Hepatocyte (in vitro differentiated cells): ENCODE results near the gene DEPDC5. TPM values are rescaled to one million over a fixed set of nuclear protein-coding genes. Genes with fewer than 3 reads are reported as not detected.

Experiments
- DNase-seq: peaks from one replicate; pipeline ENCODE4 v3.0.0-alpha.2; 2016; ENCODE audit warnings: low spot score
- H2AFZ ChIP-seq: fragments of 200-600 bp; sonication (generic); 2 replicates; pipeline ENCODE4 v1.6.0; 2016; ENCODE audit warnings: antibody characterized with exemption, mild to moderate bottlenecking
- H3K27ac ChIP-seq: fragments of 200-600 bp; sonication (generic); 2 replicates; pipeline ENCODE4 v1.5.1; 2016; ENCODE audit warnings: mild to moderate bottlenecking
- H3K27me3 ChIP-seq: fragments of 200-600 bp; sonication (generic); 2 replicates; pipeline ENCODE4 v1.6.1; 2016
- H3K36me3 ChIP-seq: fragments of 200-600 bp; sonication (generic); replicated peaks from 2 replicates; pipeline ENCODE4 v1.5.1; 2016; ENCODE audit warnings: low read depth; ENCODE audit not compliant: insufficient read depth
- H3K4me1 ChIP-seq: fragments of 200-600 bp; sonication (generic); 2 replicates; pipeline ENCODE4 v1.5.1; 2016; ENCODE audit warnings: mild to moderate bottlenecking, moderate library complexity; ENCODE audit not compliant: insufficient read depth
- H3K4me2 ChIP-seq: fragments of 200-600 bp; sonication (generic); 2 replicates; pipeline ENCODE4 v1.6.0; 2016
- H3K4me3 ChIP-seq: fragments of 200-600 bp; sonication (generic); 2 replicates; pipeline ENCODE4 v1.5.1; 2016; ENCODE audit warnings: mild to moderate bottlenecking
- H3K79me2 ChIP-seq: fragments of 200-600 bp; sonication (generic); 2 replicates; pipeline ENCODE4 v1.6.0; 2017; ENCODE audit warnings: mild to moderate bottlenecking
- H3K9me2 ChIP-seq: fragments of 200-600 bp; sonication (generic); replicated peaks from 2 replicates; pipeline ENCODE4 v1.6.0; 2017; ENCODE audit warnings: mild to moderate bottlenecking; ENCODE audit not compliant: insufficient read depth
- H3K9me3 ChIP-seq: fragments of 200-600 bp; sonication (generic); 2 replicates; pipeline ENCODE4 v1.5.1; 2016; ENCODE audit warnings: low read depth, mild to moderate bottlenecking
- H4K20me1 ChIP-seq: fragments of 200-600 bp; sonication (generic); 2 replicates; pipeline ENCODE4 v1.6.0; 2016; ENCODE audit warnings: mild to moderate bottlenecking; ENCODE audit not compliant: insufficient read depth, poor library complexity, severe bottlenecking
- EZH2 ChIP-seq: fragments of 200-600 bp; sonication (generic); IDR thresholded peaks from 2 replicates; pipeline ENCODE4 v1.6.1; 2016; ENCODE audit warnings: antibody characterized with exemption, mild to moderate bottlenecking, borderline replicate concordance
- EZH2phosphoT487 ChIP-seq: fragments of 200-600 bp; sonication (generic); IDR thresholded peaks from one replicate; pipeline ENCODE4 v1.6.1; 2018; ENCODE audit warnings: antibody characterized with exemption, mild to moderate bottlenecking, low read depth, moderate library complexity; ENCODE audit not compliant: unreplicated experiment, severe bottlenecking
- WGBS: methylation state at CpG from one replicate; pipeline ENCODE4 v1.1.6; 2016; ENCODE audit warnings: low lambda C conversion rate; ENCODE audit errors: missing lambda C conversion rate; 5-methylcytosine and 5-hydroxymethylcytosine counted together
- polyA plus RNA-seq: library from polyadenylated mRNA; unstranded; fragments of >200 nt; fragmentation: Nextera tagmentation; extraction: Ambion mirVana; gene quantifications from 2 replicates; pipeline ENCODE4 v1.2.1, GENCODE V29; 2016
- total RNA-seq: library from RNA; depleted of rRNA; stranded (reverse); fragments of >200 nt; gene quantifications from 2 replicates; pipeline ENCODE4 v1.2.3, GENCODE V29; 2014
- TF ChIP-seq, protein P1 (sequence below): fragments of 200-600 bp; sonication (generic); IDR thresholded peaks from 2 replicates; pipeline ENCODE4 v1.5.1; 2016; ENCODE audit warnings: antibody characterized with exemption, mild to moderate bottlenecking; ENCODE audit not compliant: poor library complexity

Gene DEPDC5
- total and polyA plus RNA-seq, 2 experiments from 2014 or later = 12.9 to 14.5 TPM

DNA sequence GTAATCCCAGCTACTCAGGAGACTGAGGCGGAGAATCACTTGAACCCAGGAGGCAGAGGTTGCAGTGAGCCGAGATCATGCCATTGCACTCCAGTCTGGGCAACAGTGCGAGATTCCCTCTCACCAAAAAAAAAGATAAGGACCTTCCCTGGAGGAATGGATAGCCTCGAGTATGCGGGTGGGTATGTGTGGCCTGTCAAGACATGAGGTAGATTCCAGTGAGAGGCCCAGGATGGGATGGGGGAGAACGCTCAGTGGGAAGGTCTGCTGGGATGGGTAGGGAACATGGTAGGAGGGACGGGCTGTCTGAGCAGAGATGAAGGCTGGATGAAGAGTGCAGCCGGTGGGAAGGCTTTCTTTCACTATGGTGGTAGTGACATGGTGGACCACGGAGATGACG, 151.5 kb downstream of the DEPDC5 start:
- no peaks in the 10 kb centered on the region for H4K20me1 ChIP-seq
- H3K9me2 ChIP-seq = no peaks in the 10 kb centered on the region
- WGBS = 90% methylated on average over 10 of the region's 10 CpGs
- H3K36me3 ChIP-seq = no peaks in the 10 kb centered on the region
- H3K4me2 ChIP-seq = no peak overlapping the region
- H3K27me3 ChIP-seq = no peaks in the 10 kb centered on the region
- no peak overlapping the region for H2AFZ ChIP-seq
- no peaks in the 10 kb centered on the region for H3K9me3 ChIP-seq
- H3K4me1 ChIP-seq = peaks cover 7% of the 10 kb centered on the region
- no peak for DNase-seq
- H3K27ac ChIP-seq = no peak overlapping the region
- TF ChIP-seq EZH2phosphoT487 = no peak
- TF ChIP-seq, protein P1, sequence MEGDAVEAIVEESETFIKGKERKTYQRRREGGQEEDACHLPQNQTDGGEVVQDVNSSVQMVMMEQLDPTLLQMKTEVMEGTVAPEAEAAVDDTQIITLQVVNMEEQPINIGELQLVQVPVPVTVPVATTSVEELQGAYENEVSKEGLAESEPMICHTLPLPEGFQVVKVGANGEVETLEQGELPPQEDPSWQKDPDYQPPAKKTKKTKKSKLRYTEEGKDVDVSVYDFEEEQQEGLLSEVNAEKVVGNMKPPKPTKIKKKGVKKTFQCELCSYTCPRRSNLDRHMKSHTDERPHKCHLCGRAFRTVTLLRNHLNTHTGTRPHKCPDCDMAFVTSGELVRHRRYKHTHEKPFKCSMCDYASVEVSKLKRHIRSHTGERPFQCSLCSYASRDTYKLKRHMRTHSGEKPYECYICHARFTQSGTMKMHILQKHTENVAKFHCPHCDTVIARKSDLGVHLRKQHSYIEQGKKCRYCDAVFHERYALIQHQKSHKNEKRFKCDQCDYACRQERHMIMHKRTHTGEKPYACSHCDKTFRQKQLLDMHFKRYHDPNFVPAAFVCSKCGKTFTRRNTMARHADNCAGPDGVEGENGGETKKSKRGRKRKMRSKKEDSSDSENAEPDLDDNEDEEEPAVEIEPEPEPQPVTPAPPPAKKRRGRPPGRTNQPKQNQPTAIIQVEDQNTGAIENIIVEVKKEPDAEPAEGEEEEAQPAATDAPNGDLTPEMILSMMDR = no peak
- TF ChIP-seq EZH2 = no peak
- H3K4me3 ChIP-seq = no peak overlapping the region
- H3K79me2 ChIP-seq = no peaks in the 10 kb centered on the region

DNA sequence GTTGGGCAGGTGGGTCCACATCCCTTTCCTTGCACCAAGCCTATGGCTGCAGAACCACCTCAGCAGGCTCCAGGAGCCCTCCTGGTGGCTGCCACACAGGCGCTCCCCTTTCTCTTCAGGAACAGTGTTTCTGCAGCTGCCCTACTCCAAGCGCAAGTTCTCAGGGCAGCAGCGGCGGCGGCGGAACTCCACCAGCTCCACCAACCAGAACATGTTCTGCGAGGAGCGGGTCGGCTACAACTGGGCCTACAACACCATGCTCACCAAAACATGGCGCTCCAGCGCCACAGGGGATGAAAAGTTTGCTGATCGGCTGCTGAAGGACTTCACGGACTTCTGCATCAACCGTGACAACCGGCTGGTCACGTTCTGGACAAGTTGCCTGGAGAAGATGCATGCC, 152.3 kb downstream of the DEPDC5 start:
- Histone ChIP-seq H3K4me1 (peaks cover 5% of the 10 kb centered on the region), H3K9me2 (no peaks in the 10 kb centered on the region)

DNA sequence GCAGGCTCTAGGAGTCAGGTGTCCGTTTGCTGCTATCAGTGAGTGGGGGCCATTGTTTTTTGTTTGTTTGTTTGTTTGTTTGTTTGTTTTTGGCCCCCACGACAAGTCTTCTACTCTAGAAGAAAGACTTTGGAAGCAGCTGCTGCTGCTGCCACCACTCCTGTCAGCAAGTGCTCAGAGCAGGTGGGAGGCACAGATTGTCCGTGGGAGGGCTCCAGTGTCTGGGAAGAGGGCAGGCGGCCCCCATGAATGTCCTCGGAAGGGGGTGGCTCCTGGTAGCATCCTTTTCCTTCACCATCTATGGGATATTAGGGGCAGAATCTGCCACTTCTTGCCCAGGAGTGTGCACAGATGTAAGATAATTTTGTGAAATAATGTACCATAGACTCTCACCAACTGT, 152.8 kb downstream of the DEPDC5 start:
- no peak overlapping the region for H3K4me3 ChIP-seq
- H3K79me2 ChIP-seq = no peaks in the 10 kb centered on the region
- TF ChIP-seq EZH2 = no peak
- TF ChIP-seq, protein P1 = no peak
- no peak for TF ChIP-seq EZH2phosphoT487
- H4K20me1 ChIP-seq = no peaks in the 10 kb centered on the region
- no peak for DNase-seq
- no peaks in the 10 kb centered on the region for H3K4me1 ChIP-seq
- no peak overlapping the region for H2AFZ ChIP-seq
- WGBS = 95% methylated on average over 5 of the region's 5 CpGs
- no peaks in the 10 kb centered on the region for H3K36me3 ChIP-seq
- no peaks in the 10 kb centered on the region for H3K9me2 ChIP-seq
- no peak overlapping the region for H3K4me2 ChIP-seq
- H3K27ac ChIP-seq = no peak overlapping the region
- no peaks in the 10 kb centered on the region for H3K27me3 ChIP-seq
- H3K9me3 ChIP-seq = no peaks in the 10 kb centered on the region

More for the DNA sequence above, 152.3 kb downstream of the DEPDC5 start:
- Histone ChIP-seq H2AFZ (no peak overlapping the region), H3K36me3 (no peaks in the 10 kb centered on the region), H3K27ac (no peak overlapping the region), H3K9me3 (no peaks in the 10 kb centered on the region), H3K27me3 (no peaks in the 10 kb centered on the region), H4K20me1 (no peaks in the 10 kb centered on the region), H3K4me3 (no peak overlapping the region), H3K79me2 (no peaks in the 10 kb centered on the region), H3K4me2 (no peak overlapping the region)
- no peak for TF ChIP-seq EZH2
- TF ChIP-seq, protein P1 = no peak
- no peak for TF ChIP-seq EZH2phosphoT487
- DNase-seq = no peak
- WGBS = 98% methylated on average over 16 of the region's 16 CpGs

DNA sequence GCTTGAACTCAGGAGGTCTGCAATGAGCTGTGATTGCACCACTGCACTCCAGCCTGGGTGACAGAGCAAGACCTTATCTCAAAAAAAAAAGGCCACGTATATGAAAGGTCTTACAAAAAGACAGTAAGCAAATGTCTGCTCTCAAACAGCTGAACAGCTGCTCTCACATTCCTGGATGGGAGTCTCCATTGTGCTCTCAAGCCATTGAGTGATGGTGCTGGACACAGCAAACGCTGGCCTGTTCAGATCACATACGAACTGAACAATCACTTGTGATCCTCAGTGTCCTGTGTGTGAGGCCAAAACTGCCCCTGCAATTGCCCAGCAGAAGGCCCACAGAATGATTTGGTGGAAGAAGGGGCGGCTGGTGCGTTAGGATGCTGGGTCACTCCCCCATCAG, 156.2 kb downstream of the DEPDC5 start:
- H3K27me3 ChIP-seq = no peaks in the 10 kb centered on the region
- DNase-seq = no peak
- no peaks in the 10 kb centered on the region for H3K9me3 ChIP-seq
- no peaks in the 10 kb centered on the region for H3K9me2 ChIP-seq
- no peaks in the 10 kb centered on the region for H4K20me1 ChIP-seq
- H3K4me2 ChIP-seq = no peak overlapping the region
- H2AFZ ChIP-seq = no peak overlapping the region
- no peaks in the 10 kb centered on the region for H3K79me2 ChIP-seq
- WGBS = 91% methylated on average over 5 of the region's 5 CpGs
- H3K4me1 ChIP-seq = peaks cover 9% of the 10 kb centered on the region
- no peak overlapping the region for H3K27ac ChIP-seq
- no peaks in the 10 kb centered on the region for H3K36me3 ChIP-seq
- no peak overlapping the region for H3K4me3 ChIP-seq
- TF ChIP-seq EZH2phosphoT487 (no peak), EZH2 (no peak)
- TF ChIP-seq, protein P1 = no peak
